HCT116 (cell line): Measurements from ENCODE around the gene DAZAP1. TPM values are rescaled to one million over a fixed set of nuclear protein-coding genes. Genes with fewer than 3 reads are reported as not detected.

Source experiments
- ATAC-seq: fragments of 200-7000 bp; cut with Tn5 transposase; 2 replicates; pipeline ENCODE4 v1.9.1; 2020; ENCODE audit warnings: mild to moderate bottlenecking, moderate library complexity
- BruUV-seq: library from RNA; stranded (reverse); fragments of 400-500 nt; replicated peaks from 2 replicates; lab custom pipeline; 2021; lab: Mats Ljungman, UMichigan
- CTCF ChIA-PET: fragments of 300-600 bp; sonication (Branson Sonifier 250); formaldehyde crosslinking; loops from one replicate; lab custom pipeline; 2021; ENCODE audit warnings: antibody characterized with exemption; lab: Charles Lee
- POLR2A ChIA-PET: fragments of 300-600, 350-600 bp; sonication (Branson Sonifier 250); formaldehyde crosslinking; loops from one replicate; lab custom pipeline; 2021; ENCODE audit warnings: antibody characterized with exemption; lab: Charles Lee
- RAD21 ChIA-PET, 2 experiments: fragments of 300-600 bp; sonication (Branson Sonifier 250); formaldehyde crosslinking; loops; one replicate each; lab custom pipeline; 2023; ENCODE audit warnings: low total read pairs in 2 of 2; ENCODE audit not compliant: uncharacterized antibody in 2 of 2, unreplicated experiment in 2 of 2, low non-redundant PET in 1 of 2; lab: Charles Lee
- DNase-seq: peaks from one replicate; pipeline ENCODE4 v3.0.0-alpha.2; 2010; ENCODE audit warnings: low read depth, low spot score
- H2AFZ ChIP-seq: fragments of 200-600 bp; shearing (Covaris generic), sonication (generic); 2 replicates; pipeline ENCODE4 v1.6.1; 2017; ENCODE audit warnings: low read depth, mixed run types, mixed read lengths, antibody characterized with exemption, low read length; ENCODE audit not compliant: poor library complexity, severe bottlenecking
- H3K27ac ChIP-seq: 2 replicates; pipeline ENCODE4 v1.5.1; 2012; ENCODE audit warnings: low read depth, low read length
- H3K27me3 ChIP-seq: fragments of 200-600 bp; sonication (generic); 2 replicates; pipeline ENCODE4 v1.6.1; 2016; ENCODE audit warnings: mixed run types, low read length, mixed read lengths; ENCODE audit not compliant: insufficient read depth
- H3K36me3 ChIP-seq, 2 experiments: fragments of 200-500 bp in 1 of 2; fragments of 200-600 bp in 1 of 2; sonication (Bioruptor generic) in 1 of 2; sonication (generic) in 1 of 2; 2 replicates each; pipeline versions ENCODE4 v1.5.1 to v1.6.1; 2014 to 2016; ENCODE audit warnings: low read length in 2 of 2, inconsistent platforms in 1 of 2, mixed read lengths in 1 of 2, mixed run types in 1 of 2; ENCODE audit not compliant: insufficient read depth in 2 of 2, control insufficient read depth in 1 of 2
- H3K4me1 ChIP-seq, 2 experiments: fragments of 200-600 bp in 1 of 2; sonication (generic) in 1 of 2; 2 replicates each; pipeline versions ENCODE4 v1.5.1 to v1.6.1; 2012 to 2017; ENCODE audit warnings: low read length in 2 of 2, inconsistent platforms in 1 of 2, mild to moderate bottlenecking in 1 of 2, mixed read lengths in 1 of 2, mixed run types in 1 of 2, moderate library complexity in 1 of 2; ENCODE audit not compliant: insufficient read depth in 2 of 2, control insufficient read depth in 1 of 2
- H3K4me2 ChIP-seq: fragments of 200-600 bp; sonication (generic); 2 replicates; pipeline ENCODE4 v1.6.1; 2017; ENCODE audit warnings: mixed run types, low read length, mixed read lengths
- H3K4me3 ChIP-seq, 2 experiments: fragments of 200-600 bp in 1 of 2; sonication (generic) in 1 of 2; replicated peaks in 1 of 2; 2 replicates each; pipeline ENCODE4 v1.5.1; 2011 to 2016; ENCODE audit warnings: low read length in 2 of 2, control low read depth in 1 of 2, low read depth in 1 of 2, mild to moderate bottlenecking in 1 of 2, mixed read lengths in 1 of 2, mixed run types in 1 of 2
- H3K79me2 ChIP-seq: fragments of 200-600 bp; sonication (generic); 2 replicates; pipeline ENCODE4 v1.6.1; 2017; ENCODE audit warnings: mild to moderate bottlenecking, mixed run types, low read length, moderate library complexity, mixed read lengths; ENCODE audit not compliant: insufficient read depth
- H3K9ac ChIP-seq: fragments of 200-600 bp; sonication (generic); 2 replicates; pipeline ENCODE4 v1.6.1; 2016; ENCODE audit warnings: low read length, mixed read lengths
- H3K9me2 ChIP-seq: fragments of 200-600 bp; sonication (generic), shearing (Covaris generic); 2 replicates; pipeline ENCODE4 v1.6.1; 2017; ENCODE audit warnings: mixed run types, mild to moderate bottlenecking, moderate library complexity; ENCODE audit not compliant: insufficient read depth
- H3K9me3 ChIP-seq, 2 experiments: fragments of 200-500 bp in 1 of 2; fragments of 200-600 bp in 1 of 2; sonication (Bioruptor generic) in 1 of 2; sonication (generic) in 1 of 2; 2 replicates each; pipeline ENCODE4 v1.6.1; 2014 to 2017; ENCODE audit warnings: low read length in 2 of 2, mixed read lengths in 2 of 2, inconsistent platforms in 1 of 2, low read depth in 1 of 2, mild to moderate bottlenecking in 1 of 2, mixed run types in 1 of 2, moderate library complexity in 1 of 2; ENCODE audit not compliant: control insufficient read depth in 1 of 2, insufficient read depth in 1 of 2
- H4K20me1 ChIP-seq: fragments of 200-600 bp; sonication (generic), shearing (Covaris generic); 2 replicates; pipeline ENCODE4 v1.6.1; 2017; ENCODE audit warnings: mixed run types, mild to moderate bottlenecking, moderate library complexity; ENCODE audit not compliant: insufficient read depth
- ATF3 ChIP-seq: IDR thresholded peaks from 2 replicates; pipeline ENCODE4 v1.6.1; 2012
- CBX3 ChIP-seq: IDR thresholded peaks from 2 replicates; pipeline ENCODE4 v1.6.1; 2012; ENCODE audit warnings: low read depth
- CEBPB ChIP-seq: IDR thresholded peaks from 2 replicates; pipeline ENCODE4 v1.6.1; 2012; ENCODE audit warnings: low read depth
- ELF1 ChIP-seq: IDR thresholded peaks from 2 replicates; pipeline ENCODE4 v1.6.1; 2012; ENCODE audit warnings: low read depth, borderline replicate concordance
- EZH2 ChIP-seq: fragments of 200-600 bp; sonication (generic); IDR thresholded peaks from 2 replicates; pipeline ENCODE4 v1.6.1; 2017; ENCODE audit warnings: antibody characterized with exemption, mixed run types
- EZH2phosphoT487 ChIP-seq: fragments of 200-600 bp; IDR thresholded peaks from 2 replicates; pipeline ENCODE4 v1.6.1; 2018; ENCODE audit warnings: antibody characterized with exemption, borderline replicate concordance
- FOSL1 ChIP-seq: IDR thresholded peaks from 2 replicates; pipeline ENCODE4 v1.6.1; 2012; ENCODE audit warnings: low read depth
- JUND ChIP-seq: IDR thresholded peaks from 2 replicates; pipeline ENCODE4 v1.6.1; 2012
- POLR2A ChIP-seq: IDR thresholded peaks from 2 replicates; pipeline ENCODE4 v1.7.0; 2011; ENCODE audit warnings: borderline replicate concordance; ENCODE audit not compliant: insufficient read depth, insufficient read length; ENCODE audit errors: extremely low read depth
- RAD21 ChIP-seq: IDR thresholded peaks from 2 replicates; pipeline ENCODE4 v1.6.1; 2012; ENCODE audit warnings: low read depth, mild to moderate bottlenecking
- REST ChIP-seq: IDR thresholded peaks from 2 replicates; pipeline ENCODE4 v1.6.1; 2012; ENCODE audit warnings: low read depth
- SIN3A ChIP-seq: IDR thresholded peaks from 2 replicates; pipeline ENCODE4 v1.6.1; 2012; ENCODE audit warnings: low read depth
- SP1 ChIP-seq: IDR thresholded peaks from 2 replicates; pipeline ENCODE4 v1.6.1; 2012; ENCODE audit warnings: low read depth
- TCF7L2 ChIP-seq: IDR thresholded peaks from 2 replicates; pipeline ENCODE4 v1.7.0; 2011; ENCODE audit warnings: borderline replicate concordance, inconsistent platforms; ENCODE audit not compliant: insufficient read depth, insufficient read length; ENCODE audit errors: extremely low read depth
- YY1 ChIP-seq: IDR thresholded peaks from 2 replicates; pipeline ENCODE4 v1.6.1; 2011; ENCODE audit warnings: low read length, low read depth, moderate library complexity, mild to moderate bottlenecking; ENCODE audit not compliant: insufficient replicate concordance; ENCODE audit errors: extremely low read depth
- ZFX ChIP-seq: fragments of 450-650 bp; IDR thresholded peaks from 2 replicates; pipeline ENCODE4 v1.6.1; 2017
- ZNF274 ChIP-seq: fragments of 200-500 bp; sonication (Bioruptor generic); IDR thresholded peaks from 2 replicates; pipeline ENCODE4 v1.6.1; 2014; ENCODE audit warnings: mild to moderate bottlenecking, low read depth, low read length, inconsistent platforms
- intact Hi-C: fragments of 100-400 bp; cut with micrococcal nuclease; formaldehyde crosslinking; loops from 2 replicates; pipeline ENCODE4 v1.10.0; 2022
- total RNA-seq: library from RNA; stranded (reverse); gene quantifications from one replicate; pipeline ENCODE4 v1.2.1, GENCODE V29; 2021; ENCODE audit not compliant: unreplicated experiment

DAZAP1 gene
- total RNA-seq, 1 experiment from 2014 or later = 191 TPM

DNA sequence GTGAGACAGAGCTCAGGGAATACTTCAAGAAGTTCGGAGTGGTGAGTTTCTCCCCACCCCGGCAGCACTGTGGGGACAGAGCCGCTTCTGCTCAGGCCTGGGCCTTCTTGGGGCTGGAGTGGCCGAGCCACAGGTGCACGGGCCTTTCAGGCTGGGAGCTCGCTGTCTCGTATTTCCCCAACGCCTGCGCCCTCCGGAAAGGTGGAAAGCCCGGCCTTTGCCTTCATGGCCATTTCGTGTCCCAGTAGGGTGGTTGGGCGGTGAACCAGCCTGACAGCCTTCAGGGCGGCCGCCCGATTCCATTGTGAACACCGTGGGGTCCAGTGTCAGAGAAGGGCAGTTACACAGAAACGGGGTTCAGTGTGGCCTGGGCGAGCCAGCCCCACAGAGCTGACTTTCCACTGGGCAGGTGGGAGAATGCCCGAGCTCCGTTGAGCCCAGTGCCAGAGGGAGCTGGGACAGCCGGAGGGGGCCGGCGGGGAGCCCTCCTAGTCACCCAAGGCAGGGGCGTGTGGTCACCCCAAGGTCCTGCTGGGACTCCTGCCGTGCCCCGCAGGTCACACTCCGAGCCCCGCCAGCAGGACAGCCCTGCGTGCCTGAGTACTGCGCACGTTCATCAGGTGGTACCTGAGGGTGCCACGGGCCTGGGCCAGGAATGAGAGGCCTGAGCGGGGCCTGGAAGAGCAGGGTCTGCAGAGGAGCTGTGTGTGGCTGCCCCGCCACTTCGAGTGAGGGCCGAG is 14.0 kb downstream of the DAZAP1 start:
- no peak overlapping the region for H3K27ac ChIP-seq
- peaks cover 48 to 82% of the 10 kb centered on the region in 2 experiments for H3K36me3 ChIP-seq
- no peak overlapping the region for H3K4me2 ChIP-seq
- DNase-seq (no peak), ATAC-seq (no peak)
- ChIA-PET RAD21 (no interaction called here), CTCF (no interaction called here), POLR2A (no interaction called here)
- H4K20me1 ChIP-seq = no peaks in the 10 kb centered on the region; the same call in 1 of the 2 replicates
- no peak overlapping the region for H3K4me3 ChIP-seq
- intact Hi-C loops = no loop called here
- no TSS peak for BruUV-seq
- H3K9me3 ChIP-seq = no peaks in the 10 kb centered on the region
- no peaks in the 10 kb centered on the region for H3K9me2 ChIP-seq
- H2AFZ ChIP-seq = no peak overlapping the region
- peaks cover 0 to under 1% of the 10 kb centered on the region in 2 experiments; a peak in 1 of 4 replicates for H3K4me1 ChIP-seq
- no peaks in the 10 kb centered on the region for H3K27me3 ChIP-seq
- H3K9ac ChIP-seq = no peak overlapping the region
- peaks cover 95% of the 10 kb centered on the region for H3K79me2 ChIP-seq
- TF ChIP-seq ZNF274 (no peak), REST (no peak), ZFX (no peak), CBX3 (no peak), TCF7L2 (no peak), YY1 (no peak), ATF3 (no peak), SP1 (no peak), EZH2phosphoT487 (no peak), SIN3A (no peak), POLR2A (no peak), FOSL1 (no peak), CEBPB (no peak), RAD21 (no peak), EZH2 (no peak), ELF1 (no peak), JUND (no peak)
